WTC11 (cell line): ENCODE data around the gene ZNRF3. TPM values are rescaled to one million over a fixed set of nuclear protein-coding genes. Genes with fewer than 3 reads are reported as not detected.

Experiments used
- ATAC-seq: fragments of 200-7000 bp; cut with Tn5 transposase; 2 replicates; pipeline ENCODE4 v1.10.0; 2021; ENCODE audit warnings: mild to moderate bottlenecking, moderate library complexity
- CTCF ChIA-PET: fragments of 300-600 bp; sonication (Branson Sonifier 250); formaldehyde crosslinking; loops from one replicate; lab custom pipeline; 2021; ENCODE audit warnings: antibody characterized with exemption; lab: Charles Lee
- POLR2A ChIA-PET: fragments of 350-600 bp; sonication (Branson Sonifier 250); formaldehyde crosslinking; loops from one replicate; lab custom pipeline; 2021; ENCODE audit warnings: antibody characterized with exemption; lab: Charles Lee
- DNase-seq: peaks from one replicate; pipeline ENCODE4 v3.0.0; 2021; ENCODE audit warnings: low spot score
- H3K27ac Mint-ChIP-seq: 2 replicates; pipeline ENCODE4 v1.8.0; 2021; ENCODE audit warnings: mixed read lengths
- H3K27me3 Mint-ChIP-seq: 2 replicates; pipeline ENCODE4 v1.8.0; 2021; ENCODE audit warnings: low read depth, mild to moderate bottlenecking, moderate library complexity, mixed read lengths
- H3K36me3 Mint-ChIP-seq: 2 replicates; pipeline ENCODE4 v1.8.0; 2021; ENCODE audit warnings: mixed read lengths
- H3K4me1 Mint-ChIP-seq: 2 replicates; pipeline ENCODE4 v1.8.0; 2022; ENCODE audit warnings: mixed read lengths
- H3K4me3 Mint-ChIP-seq: 2 replicates; pipeline ENCODE4 v1.8.0; 2021; ENCODE audit warnings: mild to moderate bottlenecking, moderate library complexity, mixed read lengths
- H3K9me3 Mint-ChIP-seq: 2 replicates; pipeline ENCODE4 v1.8.0; 2021; ENCODE audit warnings: mixed read lengths
- CREM ChIP-seq: sonication (generic); formaldehyde crosslinking; IDR thresholded peaks from 2 replicates; pipeline ENCODE4 v1.8.1; 2022; ENCODE audit warnings: mild to moderate bottlenecking, missing genetic modification reagents, moderate library complexity
- FOXJ3 ChIP-seq: sonication (generic); formaldehyde crosslinking; IDR thresholded peaks from 2 replicates; pipeline ENCODE4 v1.9.0; 2021; ENCODE audit warnings: missing genetic modification reagents, mild to moderate bottlenecking, borderline replicate concordance
- GRHL2 ChIP-seq: fragments of 250-450 bp; sonication (Bioruptor Pico); IDR thresholded peaks from 2 replicates; pipeline ENCODE4 v1.8.0; 2022; ENCODE audit warnings: mild to moderate bottlenecking, moderate library complexity; ENCODE audit not compliant: insufficient replicate concordance, severe bottlenecking
- HMGA2 ChIP-seq: fragments of 250-450 bp; sonication (Bioruptor Pico); IDR thresholded peaks from 2 replicates; pipeline ENCODE4 v1.4.0; 2021; ENCODE audit warnings: mild to moderate bottlenecking, moderate library complexity
- MXD4 ChIP-seq: fragments of 250-450 bp; sonication (Bioruptor Pico); IDR thresholded peaks from 2 replicates; pipeline ENCODE4 v1.8.0; 2021; ENCODE audit warnings: mild to moderate bottlenecking, moderate library complexity, borderline replicate concordance
- NR2C2 ChIP-seq: sonication (generic); formaldehyde crosslinking; IDR thresholded peaks from 2 replicates; pipeline ENCODE4 v1.8.0; 2022; ENCODE audit warnings: mild to moderate bottlenecking, missing genetic modification reagents
- PRRX2 ChIP-seq: fragments of 250-450 bp; sonication (Bioruptor Pico); IDR thresholded peaks from 2 replicates; pipeline ENCODE4 v1.8.0; 2021; ENCODE audit warnings: mild to moderate bottlenecking
- SOX15 ChIP-seq: fragments of 250-450 bp; sonication (Bioruptor Pico); IDR thresholded peaks from 2 replicates; pipeline ENCODE4 v1.9.0; 2021; ENCODE audit warnings: mild to moderate bottlenecking
- TCF7 ChIP-seq: sonication (generic); formaldehyde crosslinking; IDR thresholded peaks from 2 replicates; pipeline ENCODE4 v1.8.0; 2022; ENCODE audit warnings: mild to moderate bottlenecking, low read depth, missing genetic modification reagents, moderate library complexity
- TP53 ChIP-seq: sonication (generic); formaldehyde crosslinking; IDR thresholded peaks from 2 replicates; pipeline ENCODE4 v1.8.1; 2023; ENCODE audit warnings: mild to moderate bottlenecking, missing genetic modification reagents
- total RNA-seq: library from RNA; stranded (reverse); gene quantifications from 3 replicates; pipeline ENCODE4 v1.2.3, GENCODE V29; 2021
- TF ChIP-seq, protein P1 (sequence below): sonication (generic); formaldehyde crosslinking; IDR thresholded peaks from 2 replicates; pipeline ENCODE4 v1.8.1; 2022; ENCODE audit warnings: missing genetic modification reagents, borderline replicate concordance
- TF ChIP-seq, protein P2 (sequence below): sonication (generic); formaldehyde crosslinking; IDR thresholded peaks from 2 replicates; pipeline ENCODE4 v1.8.1; 2023; ENCODE audit warnings: mild to moderate bottlenecking, missing genetic modification reagents, moderate library complexity
- TF ChIP-seq, protein P3 (sequence below): fragments of 250-450 bp; sonication (Bioruptor Pico); IDR thresholded peaks from 2 replicates; pipeline ENCODE4 v2.1.2; 2022; ENCODE audit warnings: mild to moderate bottlenecking, moderate library complexity
- TF ChIP-seq, protein P4 (sequence below): fragments of 250-450 bp; sonication (Bioruptor Pico); IDR thresholded peaks from 2 replicates; pipeline ENCODE4 v1.9.0; 2021; ENCODE audit warnings: mild to moderate bottlenecking, borderline replicate concordance
- TF ChIP-seq, protein P5 (sequence below): sonication (generic); formaldehyde crosslinking; IDR thresholded peaks from 2 replicates; pipeline ENCODE4 v1.8.0; 2022; ENCODE audit warnings: missing genetic modification reagents
- TF ChIP-seq, protein P6 (sequence below): sonication (generic); formaldehyde crosslinking; IDR thresholded peaks from 2 replicates; pipeline ENCODE4 v1.8.1; 2023; ENCODE audit warnings: mild to moderate bottlenecking, missing genetic modification reagents, moderate library complexity

ZNRF3 gene
- total RNA-seq, 1 experiment from 2014 or later: 25.4 TPM

DNA sequence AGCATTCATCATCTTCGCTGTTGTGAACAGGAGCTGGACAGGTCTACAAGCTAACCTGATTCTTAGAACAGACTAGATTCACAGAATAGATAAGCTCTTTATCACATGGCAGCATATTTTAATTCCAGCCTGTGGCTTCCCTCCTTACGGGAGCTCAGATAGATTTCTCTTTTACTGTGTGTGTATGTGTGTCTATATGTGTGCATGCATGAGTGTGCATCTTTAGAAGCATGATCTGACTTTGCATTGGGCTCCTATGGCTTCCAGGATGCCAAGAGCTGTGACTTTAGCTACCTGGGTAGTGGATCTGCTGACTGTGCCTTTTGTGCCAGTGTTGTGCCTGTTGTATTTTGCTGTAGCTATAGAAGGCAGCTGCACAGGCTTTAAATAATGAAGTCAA is 44.3 kb downstream of the ZNRF3 start:
- POLR2A ChIA-PET: no interaction called here

More for the DNA sequence above, 44.3 kb downstream of the ZNRF3 start:
- TF ChIP-seq SOX15 (CRISPR knock-in tag) (no peak), PRRX2 (CRISPR knock-in tag) (no peak), MXD4 (CRISPR knock-in tag) (no peak), GRHL2 (no peak), CREM (CRISPR knock-in tag) (no peak), TCF7 (no peak), TP53 (no peak), NR2C2 (CRISPR knock-in tag) (no peak), FOXJ3 (CRISPR knock-in tag) (no peak), HMGA2 (CRISPR knock-in tag) (no peak)
- TF ChIP-seq, protein P1, sequence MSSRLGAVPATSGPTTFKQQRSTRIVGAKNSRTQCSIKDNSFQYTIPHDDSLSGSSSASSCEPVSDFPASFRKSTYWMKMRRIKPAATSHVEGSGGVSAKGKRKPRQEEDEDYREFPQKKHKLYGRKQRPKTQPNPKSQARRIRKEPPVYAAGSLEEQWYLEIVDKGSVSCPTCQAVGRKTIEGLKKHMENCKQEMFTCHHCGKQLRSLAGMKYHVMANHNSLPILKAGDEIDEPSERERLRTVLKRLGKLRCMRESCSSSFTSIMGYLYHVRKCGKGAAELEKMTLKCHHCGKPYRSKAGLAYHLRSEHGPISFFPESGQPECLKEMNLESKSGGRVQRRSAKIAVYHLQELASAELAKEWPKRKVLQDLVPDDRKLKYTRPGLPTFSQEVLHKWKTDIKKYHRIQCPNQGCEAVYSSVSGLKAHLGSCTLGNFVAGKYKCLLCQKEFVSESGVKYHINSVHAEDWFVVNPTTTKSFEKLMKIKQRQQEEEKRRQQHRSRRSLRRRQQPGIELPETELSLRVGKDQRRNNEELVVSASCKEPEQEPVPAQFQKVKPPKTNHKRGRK (CRISPR knock-in tag): no peak
- TF ChIP-seq, protein P2, sequence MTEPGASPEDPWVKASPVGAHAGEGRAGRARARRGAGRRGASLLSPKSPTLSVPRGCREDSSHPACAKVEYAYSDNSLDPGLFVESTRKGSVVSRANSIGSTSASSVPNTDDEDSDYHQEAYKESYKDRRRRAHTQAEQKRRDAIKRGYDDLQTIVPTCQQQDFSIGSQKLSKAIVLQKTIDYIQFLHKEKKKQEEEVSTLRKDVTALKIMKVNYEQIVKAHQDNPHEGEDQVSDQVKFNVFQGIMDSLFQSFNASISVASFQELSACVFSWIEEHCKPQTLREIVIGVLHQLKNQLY: no peak
- TF ChIP-seq, protein P3, sequence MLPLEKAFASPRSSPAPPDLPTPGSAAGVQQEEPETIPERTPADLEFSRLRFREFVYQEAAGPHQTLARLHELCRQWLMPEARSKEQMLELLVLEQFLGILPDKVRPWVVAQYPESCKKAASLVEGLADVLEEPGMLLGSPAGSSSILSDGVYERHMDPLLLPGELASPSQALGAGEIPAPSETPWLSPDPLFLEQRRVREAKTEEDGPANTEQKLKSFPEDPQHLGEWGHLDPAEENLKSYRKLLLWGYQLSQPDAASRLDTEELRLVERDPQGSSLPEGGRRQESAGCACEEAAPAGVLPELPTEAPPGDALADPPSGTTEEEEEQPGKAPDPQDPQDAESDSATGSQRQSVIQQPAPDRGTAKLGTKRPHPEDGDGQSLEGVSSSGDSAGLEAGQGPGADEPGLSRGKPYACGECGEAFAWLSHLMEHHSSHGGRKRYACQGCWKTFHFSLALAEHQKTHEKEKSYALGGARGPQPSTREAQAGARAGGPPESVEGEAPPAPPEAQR (CRISPR knock-in tag): no peak
- TF ChIP-seq, protein P4, sequence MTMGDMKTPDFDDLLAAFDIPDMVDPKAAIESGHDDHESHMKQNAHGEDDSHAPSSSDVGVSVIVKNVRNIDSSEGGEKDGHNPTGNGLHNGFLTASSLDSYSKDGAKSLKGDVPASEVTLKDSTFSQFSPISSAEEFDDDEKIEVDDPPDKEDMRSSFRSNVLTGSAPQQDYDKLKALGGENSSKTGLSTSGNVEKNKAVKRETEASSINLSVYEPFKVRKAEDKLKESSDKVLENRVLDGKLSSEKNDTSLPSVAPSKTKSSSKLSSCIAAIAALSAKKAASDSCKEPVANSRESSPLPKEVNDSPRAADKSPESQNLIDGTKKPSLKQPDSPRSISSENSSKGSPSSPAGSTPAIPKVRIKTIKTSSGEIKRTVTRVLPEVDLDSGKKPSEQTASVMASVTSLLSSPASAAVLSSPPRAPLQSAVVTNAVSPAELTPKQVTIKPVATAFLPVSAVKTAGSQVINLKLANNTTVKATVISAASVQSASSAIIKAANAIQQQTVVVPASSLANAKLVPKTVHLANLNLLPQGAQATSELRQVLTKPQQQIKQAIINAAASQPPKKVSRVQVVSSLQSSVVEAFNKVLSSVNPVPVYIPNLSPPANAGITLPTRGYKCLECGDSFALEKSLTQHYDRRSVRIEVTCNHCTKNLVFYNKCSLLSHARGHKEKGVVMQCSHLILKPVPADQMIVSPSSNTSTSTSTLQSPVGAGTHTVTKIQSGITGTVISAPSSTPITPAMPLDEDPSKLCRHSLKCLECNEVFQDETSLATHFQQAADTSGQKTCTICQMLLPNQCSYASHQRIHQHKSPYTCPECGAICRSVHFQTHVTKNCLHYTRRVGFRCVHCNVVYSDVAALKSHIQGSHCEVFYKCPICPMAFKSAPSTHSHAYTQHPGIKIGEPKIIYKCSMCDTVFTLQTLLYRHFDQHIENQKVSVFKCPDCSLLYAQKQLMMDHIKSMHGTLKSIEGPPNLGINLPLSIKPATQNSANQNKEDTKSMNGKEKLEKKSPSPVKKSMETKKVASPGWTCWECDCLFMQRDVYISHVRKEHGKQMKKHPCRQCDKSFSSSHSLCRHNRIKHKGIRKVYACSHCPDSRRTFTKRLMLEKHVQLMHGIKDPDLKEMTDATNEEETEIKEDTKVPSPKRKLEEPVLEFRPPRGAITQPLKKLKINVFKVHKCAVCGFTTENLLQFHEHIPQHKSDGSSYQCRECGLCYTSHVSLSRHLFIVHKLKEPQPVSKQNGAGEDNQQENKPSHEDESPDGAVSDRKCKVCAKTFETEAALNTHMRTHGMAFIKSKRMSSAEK: no peak
- TF ChIP-seq, protein P5, sequence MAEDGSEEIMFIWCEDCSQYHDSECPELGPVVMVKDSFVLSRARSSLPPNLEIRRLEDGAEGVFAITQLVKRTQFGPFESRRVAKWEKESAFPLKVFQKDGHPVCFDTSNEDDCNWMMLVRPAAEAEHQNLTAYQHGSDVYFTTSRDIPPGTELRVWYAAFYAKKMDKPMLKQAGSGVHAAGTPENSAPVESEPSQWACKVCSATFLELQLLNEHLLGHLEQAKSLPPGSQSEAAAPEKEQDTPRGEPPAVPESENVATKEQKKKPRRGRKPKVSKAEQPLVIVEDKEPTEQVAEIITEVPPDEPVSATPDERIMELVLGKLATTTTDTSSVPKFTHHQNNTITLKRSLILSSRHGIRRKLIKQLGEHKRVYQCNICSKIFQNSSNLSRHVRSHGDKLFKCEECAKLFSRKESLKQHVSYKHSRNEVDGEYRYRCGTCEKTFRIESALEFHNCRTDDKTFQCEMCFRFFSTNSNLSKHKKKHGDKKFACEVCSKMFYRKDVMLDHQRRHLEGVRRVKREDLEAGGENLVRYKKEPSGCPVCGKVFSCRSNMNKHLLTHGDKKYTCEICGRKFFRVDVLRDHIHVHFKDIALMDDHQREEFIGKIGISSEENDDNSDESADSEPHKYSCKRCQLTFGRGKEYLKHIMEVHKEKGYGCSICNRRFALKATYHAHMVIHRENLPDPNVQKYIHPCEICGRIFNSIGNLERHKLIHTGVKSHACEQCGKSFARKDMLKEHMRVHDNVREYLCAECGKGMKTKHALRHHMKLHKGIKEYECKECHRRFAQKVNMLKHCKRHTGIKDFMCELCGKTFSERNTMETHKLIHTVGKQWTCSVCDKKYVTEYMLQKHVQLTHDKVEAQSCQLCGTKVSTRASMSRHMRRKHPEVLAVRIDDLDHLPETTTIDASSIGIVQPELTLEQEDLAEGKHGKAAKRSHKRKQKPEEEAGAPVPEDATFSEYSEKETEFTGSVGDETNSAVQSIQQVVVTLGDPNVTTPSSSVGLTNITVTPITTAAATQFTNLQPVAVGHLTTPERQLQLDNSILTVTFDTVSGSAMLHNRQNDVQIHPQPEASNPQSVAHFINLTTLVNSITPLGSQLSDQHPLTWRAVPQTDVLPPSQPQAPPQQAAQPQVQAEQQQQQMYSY: no peak
- TF ChIP-seq, protein P6, sequence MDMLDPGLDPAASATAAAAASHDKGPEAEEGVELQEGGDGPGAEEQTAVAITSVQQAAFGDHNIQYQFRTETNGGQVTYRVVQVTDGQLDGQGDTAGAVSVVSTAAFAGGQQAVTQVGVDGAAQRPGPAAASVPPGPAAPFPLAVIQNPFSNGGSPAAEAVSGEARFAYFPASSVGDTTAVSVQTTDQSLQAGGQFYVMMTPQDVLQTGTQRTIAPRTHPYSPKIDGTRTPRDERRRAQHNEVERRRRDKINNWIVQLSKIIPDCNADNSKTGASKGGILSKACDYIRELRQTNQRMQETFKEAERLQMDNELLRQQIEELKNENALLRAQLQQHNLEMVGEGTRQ (CRISPR knock-in tag): no peak
- H3K27me3 Mint-ChIP-seq: no peaks in the 10 kb centered on the region
- CTCF ChIA-PET: interaction anchor here (0.9 to 2.1 kb wide), 6 partner anchors 10 to 227 kb away, joined by 3 to 10 read pairs (median 5); no protein-coding TSS in a partner anchor
- no peaks in the 10 kb centered on the region for H3K9me3 Mint-ChIP-seq
- peaks cover 57% of the 10 kb centered on the region for H3K4me1 Mint-ChIP-seq
- no peak overlapping the region for H3K4me3 Mint-ChIP-seq
- H3K36me3 Mint-ChIP-seq: no peaks in the 10 kb centered on the region
- DNase-seq: no peak
- no peak for ATAC-seq
- peak overlapping the region; percentile 12; the same call in 1 of the 2 replicates for H3K27ac Mint-ChIP-seq
